ENCODE measurements around the gene MAFG.

DNA sequence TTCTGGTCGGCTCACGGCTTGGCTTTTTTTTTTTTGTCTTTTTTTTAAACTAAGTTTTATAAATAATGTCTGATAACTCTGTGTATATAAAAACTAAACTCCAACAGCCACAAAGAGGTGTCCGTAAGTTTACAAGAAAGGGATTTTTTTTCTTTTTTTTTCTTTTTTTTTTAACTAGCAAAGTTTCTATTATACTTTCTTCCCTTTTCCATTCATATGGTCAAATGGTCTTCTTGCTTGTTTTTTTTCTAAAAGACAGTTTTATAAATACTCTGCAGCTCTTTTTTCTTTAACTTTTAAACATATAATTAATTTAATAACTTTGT lies 6.0 kb downstream of the MAFG start:
- TF ChIP-seq, protein P1, sequence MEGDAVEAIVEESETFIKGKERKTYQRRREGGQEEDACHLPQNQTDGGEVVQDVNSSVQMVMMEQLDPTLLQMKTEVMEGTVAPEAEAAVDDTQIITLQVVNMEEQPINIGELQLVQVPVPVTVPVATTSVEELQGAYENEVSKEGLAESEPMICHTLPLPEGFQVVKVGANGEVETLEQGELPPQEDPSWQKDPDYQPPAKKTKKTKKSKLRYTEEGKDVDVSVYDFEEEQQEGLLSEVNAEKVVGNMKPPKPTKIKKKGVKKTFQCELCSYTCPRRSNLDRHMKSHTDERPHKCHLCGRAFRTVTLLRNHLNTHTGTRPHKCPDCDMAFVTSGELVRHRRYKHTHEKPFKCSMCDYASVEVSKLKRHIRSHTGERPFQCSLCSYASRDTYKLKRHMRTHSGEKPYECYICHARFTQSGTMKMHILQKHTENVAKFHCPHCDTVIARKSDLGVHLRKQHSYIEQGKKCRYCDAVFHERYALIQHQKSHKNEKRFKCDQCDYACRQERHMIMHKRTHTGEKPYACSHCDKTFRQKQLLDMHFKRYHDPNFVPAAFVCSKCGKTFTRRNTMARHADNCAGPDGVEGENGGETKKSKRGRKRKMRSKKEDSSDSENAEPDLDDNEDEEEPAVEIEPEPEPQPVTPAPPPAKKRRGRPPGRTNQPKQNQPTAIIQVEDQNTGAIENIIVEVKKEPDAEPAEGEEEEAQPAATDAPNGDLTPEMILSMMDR (IDR thresholded peaks at IDR 0.05), result no peak
- TF ChIP-seq POLR2A (IDR thresholded peaks at IDR 0.05) (no peak), EP300 (IDR thresholded peaks at IDR 0.05) (no peak)

Measured in upper lobe of left lung (tissue), 4 donors.